ENCODE measurements around the gene PGBD4. TPM values are rescaled to one million over a fixed set of nuclear protein-coding genes. Genes with fewer than 3 reads are reported as not detected.

Gene PGBD4
- total and polyA plus RNA-seq, 4 experiments from 2014 or later: 0.37 to 4.9 (median 2.7) TPM

GRCh38 chr15:34085746-34086145 lies 16.1 kb upstream of the PGBD4 start:
- H3K36me3 ChIP-seq (ENCODE audit: insufficient read depth, low read length): peaks cover 40% of the 10 kb centered on the region
- CTCF ChIA-PET (ENCODE audit: partially characterized antibody): interaction anchor here (1.4 kb wide), 1 partner anchor 23 kb away, joined by 4 read pairs; no protein-coding TSS in a partner anchor

DNA sequence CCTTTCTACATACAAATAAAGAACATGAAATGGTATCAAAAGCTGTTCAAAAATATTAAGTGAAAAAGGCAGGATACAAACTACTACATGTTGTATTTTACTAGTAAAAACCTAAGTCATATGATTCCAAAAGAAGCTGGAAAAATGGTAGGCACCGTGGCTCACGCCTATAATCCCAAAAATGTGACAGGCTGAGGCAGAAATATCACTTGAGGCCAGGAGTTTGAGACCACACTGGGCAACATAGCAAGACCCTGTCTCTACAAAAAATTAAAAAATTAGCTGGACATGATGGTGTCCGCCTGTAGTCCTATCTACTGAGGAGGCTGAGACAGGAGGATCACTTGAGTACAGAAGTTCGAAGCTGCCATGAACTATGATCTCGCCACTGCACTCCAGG lies 2.0 kb upstream of the PGBD4 start:
- peak overlapping the region; percentile 15 to 100 (median 52) for H3K4me3 Mint-ChIP-seq
- POLR2A ChIA-PET (ENCODE audit: partially characterized antibody): interaction anchor here (0.6 kb wide), 1 partner anchor 68 kb away, joined by 3 read pairs; no protein-coding TSS in a partner anchor

More at GRCh38 chr15:34085746-34086145, 16.1 kb upstream of the PGBD4 start:
- H3K27me3 ChIP-seq (ENCODE audit: insufficient read depth, low read length): no peaks in the 10 kb centered on the region
- H3K9me3 ChIP-seq (ENCODE audit: control insufficient read depth in 1 of 2, low read length in 2 of 2): no peaks in the 10 kb centered on the region
- no peak overlapping the region for H3K4me3 ChIP-seq (ENCODE audit: low read length in 2 of 2)
- Mint-ChIP-seq H3K4me1 (no peaks in the 10 kb centered on the region), H3K27me3 (no peaks in the 10 kb centered on the region), H3K36me3 (peaks cover 37 to 58% of the 10 kb centered on the region in 2 donors), H3K4me3 (no peak overlapping the region), H3K9me3 (no peaks in the 10 kb centered on the region), H3K27ac (no peak overlapping the region)
- POLR2A ChIA-PET (ENCODE audit: partially characterized antibody): interaction anchor here (0.7 to 1.4 kb wide), 2 partner anchors 16 to 253 kb away, joined by 4 to 5 read pairs; partner anchors contain the start of gene EMC7
- H3K27ac ChIP-seq (ENCODE audit: low read depth, low read length): no peak overlapping the region
- no peaks in the 10 kb centered on the region for H3K4me1 ChIP-seq (ENCODE audit: insufficient read depth, low read length)
- DNase-seq: no peak
- intact Hi-C loops (cut with micrococcal nuclease): no loop called here

GRCh38 chr15:34102175-34102925 lies 467 bp downstream of the PGBD4 start:
- Mint-ChIP-seq H3K27ac (peak overlapping the region; percentile 94 to 100 (median 99)), H3K9me3 (peaks cover 0 to 6% (median 3%) of the 10 kb centered on the region in 8 donors), H3K4me1 (peaks cover 16 to 49% (median 34%) of the 10 kb centered on the region in 4 donors), H3K4me3 (peak overlapping the region; percentile 92 to 100 (median 100)), H3K27me3 (peaks cover 0 to 1% of the 10 kb centered on the region in 2 donors), H3K36me3 (peaks cover 5 to 28% of the 10 kb centered on the region in 2 donors)
- POLR2A ChIA-PET (ENCODE audit: partially characterized antibody): interaction anchor here (0.5 to 2.8 kb wide), 16 partner anchors 9 to 886 kb away, joined by 3 to 34 read pairs (median 5); partner anchors contain the start of genes AQR, AVEN, EMC4 and GOLGA8B
- CTCF ChIA-PET (ENCODE audit: partially characterized antibody): interaction anchor here (0.7 to 2.1 kb wide), 11 partner anchors 43 to 485 kb away, joined by 3 to 12 read pairs (median 3); partner anchors contain the start of genes EMC4, KATNBL1 and LPCAT4
- Histone ChIP-seq H3K9me3 (ENCODE audit: control insufficient read depth in 1 of 2, low read length in 2 of 2) (no peaks in the 10 kb centered on the region), H3K4me3 (ENCODE audit: low read length in 2 of 2) (peak overlapping the region; percentile 45 to 97), H3K4me1 (ENCODE audit: insufficient read depth, low read length) (peaks cover 37% of the 10 kb centered on the region), H3K27me3 (ENCODE audit: insufficient read depth, low read length) (no peaks in the 10 kb centered on the region), H3K36me3 (ENCODE audit: insufficient read depth, low read length) (no peaks in the 10 kb centered on the region), H3K27ac (ENCODE audit: low read depth, low read length) (peak overlapping the region; percentile 85)
- DNase-seq: no peak
- intact Hi-C loops (cut with micrococcal nuclease): loop anchor here (1.0 to 5.0 kb wide), 5 partner anchors 64 to 1445 kb away; partner anchors contain the start of genes AQR, DPH6 and LPCAT4

More for the DNA sequence above, 2.0 kb upstream of the PGBD4 start:
- peaks cover 4% of the 10 kb centered on the region for H3K36me3 ChIP-seq (ENCODE audit: insufficient read depth, low read length)
- peaks cover 37% of the 10 kb centered on the region for H3K4me1 ChIP-seq (ENCODE audit: insufficient read depth, low read length)
- peak overlapping the region; percentile 85 for H3K27ac ChIP-seq (ENCODE audit: low read depth, low read length)
- no peak for DNase-seq
- Mint-ChIP-seq H3K27ac (peak overlapping the region in 6 of 7 donors; percentile 25 to 100 (median 70)), H3K27me3 (peaks cover 0 to 1% of the 10 kb centered on the region in 2 donors), H3K36me3 (peaks cover 4 to 29% of the 10 kb centered on the region in 2 donors), H3K4me1 (peaks cover 17 to 55% (median 38%) of the 10 kb centered on the region in 4 donors), H3K9me3 (peaks cover 0 to 6% (median 1%) of the 10 kb centered on the region in 8 donors)
- no peaks in the 10 kb centered on the region for H3K27me3 ChIP-seq (ENCODE audit: insufficient read depth, low read length)
- H3K4me3 ChIP-seq (ENCODE audit: low read length in 2 of 2): no peak overlapping the region
- H3K9me3 ChIP-seq (ENCODE audit: control insufficient read depth in 1 of 2, low read length in 2 of 2): no peaks in the 10 kb centered on the region
- intact Hi-C loops (cut with micrococcal nuclease): loop anchor here (2.0 to 5.0 kb wide), 3 partner anchors 37 to 1447 kb away; partner anchors contain the start of gene DPH6
- CTCF ChIA-PET (ENCODE audit: partially characterized antibody): interaction anchor here (0.9 to 4.2 kb wide), 2 partner anchors 110 to 243 kb away, joined by 7 to 16 read pairs; partner anchors contain the start of genes KATNBL1, NOP10 and NUTM1

GRCh38 chr15:34106423-34106822 lies 4.5 kb downstream of the PGBD4 start:
- no peaks in the 10 kb centered on the region for H3K36me3 ChIP-seq (ENCODE audit: insufficient read depth, low read length)
- H3K27ac Mint-ChIP-seq: no peak overlapping the region
- H3K36me3 Mint-ChIP-seq: peaks cover 5 to 15% of the 10 kb centered on the region in 2 donors
- H3K27me3 Mint-ChIP-seq: peaks cover 0 to 1% of the 10 kb centered on the region in 2 donors
- peaks cover 0 to 6% (median 3%) of the 10 kb centered on the region in 8 donors for H3K9me3 Mint-ChIP-seq
- POLR2A ChIA-PET (ENCODE audit: partially characterized antibody): interaction anchor here (0.9 kb wide), 1 partner anchor 127 kb away, joined by 3 read pairs; no protein-coding TSS in a partner anchor
- no peak overlapping the region for H3K4me3 ChIP-seq (ENCODE audit: low read length in 2 of 2)
- CTCF ChIA-PET (ENCODE audit: partially characterized antibody): interaction anchor here (2.1 kb wide), 1 partner anchor 104 kb away, joined by 9 read pairs; the partner anchor contains the start of gene KATNBL1
- H3K4me1 ChIP-seq (ENCODE audit: insufficient read depth, low read length): peaks cover 10% of the 10 kb centered on the region
- H3K4me3 Mint-ChIP-seq: no peak overlapping the region
- no peak for DNase-seq
- intact Hi-C loops (cut with micrococcal nuclease): no loop called here
- peaks cover 5 to 18% (median 12%) of the 10 kb centered on the region in 4 donors for H3K4me1 Mint-ChIP-seq
- no peak overlapping the region for H3K27ac ChIP-seq (ENCODE audit: low read depth, low read length)
- H3K9me3 ChIP-seq (ENCODE audit: control insufficient read depth in 1 of 2, low read length in 2 of 2): no peaks in the 10 kb centered on the region
- no peaks in the 10 kb centered on the region for H3K27me3 ChIP-seq (ENCODE audit: insufficient read depth, low read length)

- H3K4me3 ChIP-seq (ENCODE audit: low read length in 2 of 2): no peak overlapping the region
- H3K4me1 ChIP-seq (ENCODE audit: insufficient read depth, low read length): peaks cover 7% of the 10 kb centered on the region
- no peak overlapping the region for H3K27ac ChIP-seq (ENCODE audit: low read depth, low read length)
- no peaks in the 10 kb centered on the region for H3K9me3 ChIP-seq (ENCODE audit: control insufficient read depth in 1 of 2, low read length in 2 of 2)
- H3K4me1 Mint-ChIP-seq: peaks cover 2 to 9% (median 7%) of the 10 kb centered on the region in 4 donors
- no peak overlapping the region for H3K27ac Mint-ChIP-seq
- ChIA-PET POLR2A (ENCODE audit: partially characterized antibody) (no interaction called here), CTCF (ENCODE audit: partially characterized antibody) (interaction anchor here (0.9 to 2.1 kb wide), 3 partner anchors 12 to 476 kb away, joined by 3 to 9 read pairs (median 4); partner anchors contain the start of genes GOLGA8B and KATNBL1)
- no peak for DNase-seq
- H3K9me3 Mint-ChIP-seq: peaks cover 0 to 6% (median under 1%) of the 10 kb centered on the region in 8 donors
- H3K27me3 Mint-ChIP-seq: no peaks in the 10 kb centered on the region
- H3K36me3 Mint-ChIP-seq: peaks cover 5 to 7% of the 10 kb centered on the region in 2 donors
- no peaks in the 10 kb centered on the region for H3K27me3 ChIP-seq (ENCODE audit: insufficient read depth, low read length)
- intact Hi-C loops (cut with micrococcal nuclease): no loop called here
- H3K36me3 ChIP-seq (ENCODE audit: insufficient read depth, low read length): no peaks in the 10 kb centered on the region
- no peak overlapping the region for H3K4me3 Mint-ChIP-seq
Measured at GRCh38 chr15:34107315-34107714, 5.4 kb downstream of the PGBD4 start.

GRCh38 chr15:34109797-34110663 lies 8.1 kb downstream of the PGBD4 start:
- intact Hi-C loops (cut with micrococcal nuclease): loop anchor here (1.0 kb wide), 1 partner anchor 478 kb away; no protein-coding TSS in a partner anchor
- ChIA-PET POLR2A (ENCODE audit: partially characterized antibody) (no interaction called here), CTCF (ENCODE audit: partially characterized antibody) (interaction anchor here (0.8 to 3.7 kb wide), 8 partner anchors 9 to 258 kb away, joined by 3 to 21 read pairs (median 3); partner anchors contain the start of genes KATNBL1 and LPCAT4)
- Mint-ChIP-seq H3K4me3 (peak overlapping the region in 1 of 8 donors; percentile 4), H3K27ac (peak overlapping the region in 2 of 7 donors; percentile 49 to 56), H3K36me3 (peaks cover 2% of the 10 kb centered on the region in 2 donors), H3K4me1 (peaks cover 0 to 3% (median 0%) of the 10 kb centered on the region in 4 donors), H3K27me3 (peaks cover 0 to 4% of the 10 kb centered on the region in 2 donors), H3K9me3 (peaks cover 0 to 2% (median 0%) of the 10 kb centered on the region in 8 donors)
- Histone ChIP-seq H3K4me1 (ENCODE audit: insufficient read depth, low read length) (no peaks in the 10 kb centered on the region), H3K36me3 (ENCODE audit: insufficient read depth, low read length) (no peaks in the 10 kb centered on the region), H3K27me3 (ENCODE audit: insufficient read depth, low read length) (peaks cover 7% of the 10 kb centered on the region), H3K4me3 (ENCODE audit: low read length in 2 of 2) (no peak overlapping the region), H3K27ac (ENCODE audit: low read depth, low read length) (no peak overlapping the region), H3K9me3 (ENCODE audit: control insufficient read depth in 1 of 2, low read length in 2 of 2) (no peaks in the 10 kb centered on the region)
- DNase-seq: peak in 4 of 5 donors; percentile 6 to 28 (median 16)
